Mammary epithelial cell (primary cell): ENCODE measurements around the gene TMEM131.

Experiments used
- CTCF ChIP-seq, 2 donors: IDR thresholded peaks in 1 of 2; conservative IDR thresholded peaks in 1 of 2; 2 replicates each; pipeline ENCODE4 v1.5.1; 2011 to 2012; ENCODE audit warnings: inconsistent platforms in 2 of 2, low read length in 2 of 2, mild to moderate bottlenecking in 2 of 2, control low read depth in 1 of 2, low read depth in 1 of 2; ENCODE audit not compliant: insufficient read depth in 1 of 2; ENCODE audit errors: extremely low read depth in 1 of 2
- EZH2 ChIP-seq: IDR thresholded peaks from 2 replicates; pipeline ENCODE4 v1.6.1; 2012; ENCODE audit warnings: low read length, inconsistent platforms, borderline replicate concordance

GRCh38 chr2:98027538-98027937, 31.8 kb upstream of the TMEM131 start:
- no peak for TF ChIP-seq CTCF (conservative IDR thresholded peaks at IDR 0.05 in 1 of 2, IDR thresholded peaks at IDR 0.05 in 1 of 2; ENCODE audit: extremely low read depth in 1 of 2, insufficient read depth in 1 of 2, low read depth in 1 of 2, low read length in 2 of 2)
- TF ChIP-seq EZH2: no peak
